CD4-positive, alpha-beta T cell (primary cell): ENCODE results near the gene AKNA. TPM values are rescaled to one million over a fixed set of nuclear protein-coding genes. Genes with fewer than 3 reads are reported as not detected.
A peak's percentile ranks its signal among the peaks of the same experiment; 100 is the strongest.

Source experiments
- ATAC-seq: fragments of 200-7000 bp; cut with Tn5 transposase; one replicate; pipeline ENCODE4 v1.10.0; 2022; ENCODE audit warnings: mild to moderate bottlenecking; ENCODE audit not compliant: poor library complexity
- CTCF ChIA-PET: fragments of 350-600 bp; sonication (Branson Sonifier 250); formaldehyde crosslinking; loops from one replicate; lab custom pipeline; 2021; ENCODE audit warnings: antibody characterized with exemption, inconsistent platforms; lab: Charles Lee
- POLR2A ChIA-PET: fragments of 350-600 bp; sonication (Branson Sonifier 250); formaldehyde crosslinking; loops from one replicate; lab custom pipeline; 2021; ENCODE audit warnings: antibody characterized with exemption, inconsistent platforms; lab: Charles Lee
- DNase-seq, 14 experiments: peaks; one replicate each; pipeline ENCODE4 v3.0.0-alpha.2; 2013 to 2020; ENCODE audit warnings: mixed read lengths in 2 of 14
- H3K27ac ChIP-seq, 2 donors: one replicate each; pipeline versions ENCODE4 v1.5.1 to v1.7.0; 2013; ENCODE audit warnings: low read length in 2 of 2, low read depth in 1 of 2, mild to moderate bottlenecking in 1 of 2
- H3K27me3 ChIP-seq, 2 experiments: 1 replicate in 1 of 2; 2 replicates in 1 of 2; pipeline versions ENCODE4 v1.6.1 to v1.7.0; 2013; ENCODE audit warnings: low read length in 2 of 2, control low read depth in 1 of 2, mild to moderate bottlenecking in 1 of 2, moderate library complexity in 1 of 2; ENCODE audit not compliant: insufficient read depth in 2 of 2, control insufficient read depth in 1 of 2
- H3K36me3 ChIP-seq: one replicate; pipeline ENCODE4 v1.6.1; 2013; ENCODE audit warnings: low read length, control low read depth; ENCODE audit not compliant: insufficient read depth
- H3K4me1 ChIP-seq: one replicate; pipeline ENCODE4 v1.6.1; 2013; ENCODE audit warnings: low read length, control low read depth; ENCODE audit not compliant: insufficient read depth
- H3K4me3 ChIP-seq: one replicate; pipeline ENCODE4 v1.5.1; 2013; ENCODE audit warnings: mild to moderate bottlenecking, low read length, moderate library complexity
- H3K9me3 ChIP-seq, 2 experiments: 1 replicate in 1 of 2; 2 replicates in 1 of 2; pipeline versions ENCODE4 v1.6.1 to v1.7.0; 2013; ENCODE audit warnings: low read length in 2 of 2, mild to moderate bottlenecking in 2 of 2, control low read depth in 1 of 2, moderate library complexity in 1 of 2; ENCODE audit not compliant: control insufficient read depth in 1 of 2, insufficient read depth in 1 of 2
- H3K27ac Mint-ChIP-seq: one replicate; pipeline ENCODE4 v1.8.0; 2020; ENCODE audit warnings: mixed read lengths
- H3K27me3 Mint-ChIP-seq: one replicate; pipeline ENCODE4 v1.8.0; 2021; ENCODE audit warnings: mixed read lengths
- H3K36me3 Mint-ChIP-seq: one replicate; pipeline ENCODE4 v1.8.0; 2021; ENCODE audit warnings: low read depth, mixed read lengths
- H3K4me1 Mint-ChIP-seq: one replicate; pipeline ENCODE4 v1.8.0; 2021; ENCODE audit warnings: low read depth, mixed read lengths
- H3K4me3 Mint-ChIP-seq: one replicate; pipeline ENCODE4 v1.8.0; 2020; ENCODE audit warnings: mild to moderate bottlenecking, mixed read lengths
- H3K9me3 Mint-ChIP-seq: one replicate; pipeline ENCODE4 v1.8.0; 2020; ENCODE audit warnings: mixed read lengths
- CTCF ChIP-seq: fragments of 200-600 bp; IDR thresholded peaks from one replicate; pipeline ENCODE4 v1.8.0; 2022; ENCODE audit warnings: antibody characterized with exemption, mild to moderate bottlenecking
- intact Hi-C, 2 experiments: fragments of 100-400 bp; cut with DNase I in 1 of 2; cut with micrococcal nuclease in 1 of 2; formaldehyde crosslinking; loops; one replicate each; pipeline versions ENCODE4 v1.15.1 to v1.9.0; 2023 to 2025; cut with DNase I, micrococcal nuclease
- total RNA-seq, 174 experiments: library from RNA in 2 of 174; stranded (reverse) in 2 of 174; gene quantifications; one replicate each; pipeline ENCODE4 v1.2.3 and lab custom pipeline; 2021 to 2026

The AKNA gene
- total RNA-seq, 2 experiments from 2014 or later = 247 to 258 TPM

- Histone ChIP-seq H3K36me3 (peaks cover 12% of the 10 kb centered on the region), H3K4me3 (peak overlapping the region; percentile 99), H3K27me3 (no peaks in the 10 kb centered on the region), H3K4me1 (peaks cover 85% of the 10 kb centered on the region), H3K27ac (peak overlapping the region; percentile 71 to 97), H3K9me3 (no peaks in the 10 kb centered on the region)
- Mint-ChIP-seq H3K36me3 (peaks cover 62% of the 10 kb centered on the region), H3K9me3 (no peaks in the 10 kb centered on the region), H3K27ac (peak overlapping the region; percentile 98), H3K4me1 (peaks cover 83% of the 10 kb centered on the region), H3K4me3 (peak overlapping the region; percentile 95), H3K27me3 (no peaks in the 10 kb centered on the region)
- ChIA-PET POLR2A (interaction anchor here (0.8 to 10.0 kb wide), 9 partner anchors 6 to 540 kb away, joined by 3 to 477 read pairs (median 9); partner anchors contain the start of gene ATP6V1G1), CTCF (interaction anchor here (1.1 to 6.7 kb wide), 5 partner anchors 6 to 264 kb away, joined by 3 to 56 read pairs (median 7); no protein-coding TSS in a partner anchor)
- TF ChIP-seq CTCF = no peak
- DNase-seq (no peak), ATAC-seq (no peak)
- intact Hi-C loops = loop anchor here (1.0 to 10.0 kb wide), 6 partner anchors 8 to 536 kb away; partner anchors contain the start of gene ATP6V1G1 (in 1 of the 2)
These were observed 1.1 kb upstream of the AKNA start for GRCh38 chr9:114388764-114389375.

GRCh38 chr9:114388357-114388682 is 538 bp upstream of the AKNA start:
- DNase-seq = no peak
- peaks cover 18% of the 10 kb centered on the region for H3K36me3 ChIP-seq
- H3K27me3 ChIP-seq = no peaks in the 10 kb centered on the region
- no peak for TF ChIP-seq CTCF
- Mint-ChIP-seq H3K4me3 (peak overlapping the region; percentile 95), H3K9me3 (no peaks in the 10 kb centered on the region), H3K27me3 (no peaks in the 10 kb centered on the region), H3K27ac (peak overlapping the region; percentile 98), H3K36me3 (peaks cover 66% of the 10 kb centered on the region), H3K4me1 (peaks cover 83% of the 10 kb centered on the region)
- intact Hi-C loops = loop anchor here (1.0 to 10.0 kb wide), 6 partner anchors 9 to 536 kb away; partner anchors contain the start of gene ATP6V1G1 (in 1 of the 2)
- peak overlapping the region; percentile 71 to 97 for H3K27ac ChIP-seq
- no peak for ATAC-seq
- CTCF ChIA-PET = interaction anchor here (1.0 to 6.7 kb wide), 5 partner anchors 7 to 265 kb away, joined by 3 to 56 read pairs (median 6); no protein-coding TSS in a partner anchor
- H3K4me3 ChIP-seq = peak overlapping the region; percentile 99
- H3K4me1 ChIP-seq = peaks cover 85% of the 10 kb centered on the region
- H3K9me3 ChIP-seq = no peaks in the 10 kb centered on the region
- POLR2A ChIA-PET = interaction anchor here (0.8 to 10.0 kb wide), 19 partner anchors 7 to 541 kb away, joined by 3 to 477 read pairs (median 8); partner anchors contain the start of genes ATP6V1G1, TMEM268 and WHRN

GRCh38 chr9:114386886-114387679 is 699 bp downstream of the AKNA start:
- H3K27ac ChIP-seq = peak overlapping the region; percentile 71 to 97
- no peaks in the 10 kb centered on the region for H3K27me3 ChIP-seq
- no peaks in the 10 kb centered on the region for H3K9me3 ChIP-seq
- peaks cover 28% of the 10 kb centered on the region for H3K36me3 ChIP-seq
- no peaks in the 10 kb centered on the region for H3K27me3 Mint-ChIP-seq
- peaks cover 85% of the 10 kb centered on the region for H3K4me1 ChIP-seq
- peak overlapping the region; percentile 95 for H3K4me3 Mint-ChIP-seq
- ATAC-seq = no peak
- DNase-seq = peak in 4 of 14 experiments; percentile 18 to 47 (median 34)
- peak overlapping the region; percentile 98 for H3K27ac Mint-ChIP-seq
- peaks cover 72% of the 10 kb centered on the region for H3K36me3 Mint-ChIP-seq
- ChIA-PET CTCF (interaction anchor here (0.8 to 6.7 kb wide), 7 partner anchors 8 to 266 kb away, joined by 3 to 56 read pairs (median 6); no protein-coding TSS in a partner anchor), POLR2A (interaction anchor here (0.7 to 10.0 kb wide), 23 partner anchors 8 to 266 kb away, joined by 3 to 477 read pairs (median 8); partner anchors contain the start of genes ATP6V1G1, TMEM268 and WHRN)
- H3K9me3 Mint-ChIP-seq = no peaks in the 10 kb centered on the region
- H3K4me1 Mint-ChIP-seq = peaks cover 82% of the 10 kb centered on the region
- intact Hi-C loops = loop anchor here (5.0 to 10.0 kb wide), 5 partner anchors 35 to 538 kb away; partner anchors contain the start of gene ATP6V1G1 (in 1 of the 2)
- peak overlapping the region; percentile 99 for H3K4me3 ChIP-seq
- no peak for TF ChIP-seq CTCF
